Measurements from ENCODE around the gene SH3RF1.
A peak's percentile ranks its signal among the peaks of the same experiment; 100 is the strongest.

The SH3RF1 gene

GRCh38 chr4:169061386-169061785, 209.4 kb downstream of the SH3RF1 start:
- WGBS, 2 donors (ENCODE audit: extremely low coverage in 2 of 2, insufficient read length in 2 of 2, insufficient replicate concordance in 1 of 2): no CpG with 5 or more reads among the region's 3 CpGs

GRCh38 chr4:169060391-169061091, 210.2 kb downstream of the SH3RF1 start:
- no peak for DNase-seq (ENCODE audit: low spot score)
- Histone ChIP-seq H4K8ac (ENCODE audit: low read depth, low read length) (no peak overlapping the region), H2AK5ac (ENCODE audit: low read depth, low read length) (no peak overlapping the region), H3K9me3 (replicated peaks in 1 of 2; ENCODE audit: control insufficient read depth in 2 of 2, insufficient read depth in 1 of 2, low read depth in 1 of 2, low read length in 2 of 2) (no peaks in the 10 kb centered on the region), H2AFZ (ENCODE audit: low read length) (peak overlapping the region; percentile 69), H3K79me1 (ENCODE audit: low read depth, low read length) (no peaks in the 10 kb centered on the region), H2BK5ac (ENCODE audit: low read length) (no peak overlapping the region), H3K4me1 (ENCODE audit: control insufficient read depth in 2 of 2, insufficient read depth in 1 of 2, low read depth in 1 of 2, low read length in 2 of 2) (peaks cover 0 to 2% of the 10 kb centered on the region in 2 donors), H3K36me3 (replicated peaks in 1 of 2; ENCODE audit: control insufficient read depth in 2 of 2, insufficient read depth in 2 of 2, low read length in 2 of 2) (no peaks in the 10 kb centered on the region), H3K4me2 (ENCODE audit: insufficient read depth, low read length, poor library complexity, severe bottlenecking) (no peak overlapping the region), H3K23ac (ENCODE audit: low read depth, low read length, poor library complexity) (no peak overlapping the region), H3K27me3 (ENCODE audit: control insufficient read depth in 3 of 3, insufficient read depth in 3 of 3, low read depth in 1 of 3, low read length in 3 of 3) (no peaks in the 10 kb centered on the region), H2BK120ac (ENCODE audit: low read depth, low read length) (no peak overlapping the region), H3K18ac (ENCODE audit: low read length) (no peak overlapping the region), H3K4ac (ENCODE audit: low read length) (no peak overlapping the region), H3K9ac (ENCODE audit: low read depth, low read length, poor library complexity) (no peak overlapping the region), H3K27ac (replicated peaks; ENCODE audit: low read length) (no peak overlapping the region), H3K4me3 (ENCODE audit: low read length in 2 of 2) (no peak overlapping the region), H2BK15ac (ENCODE audit: low read length) (no peak overlapping the region), H3K14ac (ENCODE audit: low read length) (no peak overlapping the region), H2BK12ac (ENCODE audit: low read length) (no peak overlapping the region), H4K91ac (ENCODE audit: low read depth, low read length, poor library complexity) (no peak overlapping the region)
- no CpG with 5 or more reads among the region's 9 CpGs for WGBS, 2 donors (ENCODE audit: extremely low coverage in 2 of 2, insufficient read length in 2 of 2, insufficient replicate concordance in 1 of 2)

More at GRCh38 chr4:169061386-169061785, 209.4 kb downstream of the SH3RF1 start:
- Histone ChIP-seq H3K4ac (ENCODE audit: low read length) (no peak overlapping the region), H2BK15ac (ENCODE audit: low read length) (no peak overlapping the region), H3K4me2 (ENCODE audit: insufficient read depth, low read length, poor library complexity, severe bottlenecking) (no peak overlapping the region), H2AFZ (ENCODE audit: low read length) (no peak overlapping the region), H3K27ac (replicated peaks; ENCODE audit: low read length) (no peak overlapping the region), H3K4me3 (ENCODE audit: low read length in 2 of 2) (no peak overlapping the region), H3K79me1 (ENCODE audit: low read depth, low read length) (no peaks in the 10 kb centered on the region), H3K23ac (ENCODE audit: low read depth, low read length, poor library complexity) (no peak overlapping the region), H4K91ac (ENCODE audit: low read depth, low read length, poor library complexity) (no peak overlapping the region), H2BK120ac (ENCODE audit: low read depth, low read length) (no peak overlapping the region), H3K4me1 (ENCODE audit: control insufficient read depth in 2 of 2, insufficient read depth in 1 of 2, low read depth in 1 of 2, low read length in 2 of 2) (peaks cover 0 to 2% of the 10 kb centered on the region in 2 donors), H3K9me3 (replicated peaks in 1 of 2; ENCODE audit: control insufficient read depth in 2 of 2, insufficient read depth in 1 of 2, low read depth in 1 of 2, low read length in 2 of 2) (no peaks in the 10 kb centered on the region), H2BK12ac (ENCODE audit: low read length) (no peak overlapping the region), H3K36me3 (replicated peaks in 1 of 2; ENCODE audit: control insufficient read depth in 2 of 2, insufficient read depth in 2 of 2, low read length in 2 of 2) (no peaks in the 10 kb centered on the region), H3K18ac (ENCODE audit: low read length) (no peak overlapping the region), H2BK5ac (ENCODE audit: low read length) (no peak overlapping the region), H3K9ac (ENCODE audit: low read depth, low read length, poor library complexity) (no peak overlapping the region), H4K8ac (ENCODE audit: low read depth, low read length) (no peak overlapping the region), H3K27me3 (ENCODE audit: control insufficient read depth in 3 of 3, insufficient read depth in 3 of 3, low read depth in 1 of 3, low read length in 3 of 3) (no peaks in the 10 kb centered on the region), H3K14ac (ENCODE audit: low read length) (no peak overlapping the region), H2AK5ac (ENCODE audit: low read depth, low read length) (no peak overlapping the region)
- no peak for DNase-seq (ENCODE audit: low spot score)

GRCh38 chr4:169059306-169060211, 211.2 kb downstream of the SH3RF1 start:
- Histone ChIP-seq H3K4me1 (ENCODE audit: control insufficient read depth in 2 of 2, insufficient read depth in 1 of 2, low read depth in 1 of 2, low read length in 2 of 2) (peaks cover 0 to 2% of the 10 kb centered on the region in 2 donors), H3K36me3 (replicated peaks in 1 of 2; ENCODE audit: control insufficient read depth in 2 of 2, insufficient read depth in 2 of 2, low read length in 2 of 2) (no peaks in the 10 kb centered on the region), H3K4ac (ENCODE audit: low read length) (no peak overlapping the region), H2BK120ac (ENCODE audit: low read depth, low read length) (no peak overlapping the region), H2BK15ac (ENCODE audit: low read length) (peak overlapping the region; percentile 13), H3K27me3 (ENCODE audit: control insufficient read depth in 3 of 3, insufficient read depth in 3 of 3, low read depth in 1 of 3, low read length in 3 of 3) (no peaks in the 10 kb centered on the region), H3K4me3 (ENCODE audit: low read length in 2 of 2) (no peak overlapping the region), H3K9me3 (replicated peaks in 1 of 2; ENCODE audit: control insufficient read depth in 2 of 2, insufficient read depth in 1 of 2, low read depth in 1 of 2, low read length in 2 of 2) (no peaks in the 10 kb centered on the region), H3K23ac (ENCODE audit: low read depth, low read length, poor library complexity) (no peak overlapping the region), H3K14ac (ENCODE audit: low read length) (no peak overlapping the region), H4K8ac (ENCODE audit: low read depth, low read length) (no peak overlapping the region), H3K27ac (replicated peaks; ENCODE audit: low read length) (no peak overlapping the region), H2AFZ (ENCODE audit: low read length) (peak overlapping the region; percentile 69), H3K4me2 (ENCODE audit: insufficient read depth, low read length, poor library complexity, severe bottlenecking) (no peak overlapping the region), H2AK5ac (ENCODE audit: low read depth, low read length) (no peak overlapping the region), H4K91ac (ENCODE audit: low read depth, low read length, poor library complexity) (no peak overlapping the region), H2BK5ac (ENCODE audit: low read length) (no peak overlapping the region), H3K79me1 (ENCODE audit: low read depth, low read length) (no peaks in the 10 kb centered on the region), H3K9ac (ENCODE audit: low read depth, low read length, poor library complexity) (no peak overlapping the region), H3K18ac (ENCODE audit: low read length) (no peak overlapping the region), H2BK12ac (ENCODE audit: low read length) (no peak overlapping the region)
- no CpG with 5 or more reads among the region's 22 CpGs for WGBS, 2 donors (ENCODE audit: extremely low coverage in 2 of 2, insufficient read length in 2 of 2, insufficient replicate concordance in 1 of 2)
- DNase-seq (ENCODE audit: low spot score): no peak

- no peak overlapping the region for H3K18ac ChIP-seq (ENCODE audit: low read length)
- no peak for DNase-seq (ENCODE audit: low spot score)
- no peaks in the 10 kb centered on the region for H3K36me3 ChIP-seq (replicated peaks in 1 of 2; ENCODE audit: control insufficient read depth in 2 of 2, insufficient read depth in 2 of 2, low read length in 2 of 2)
- H2BK5ac ChIP-seq (ENCODE audit: low read length): no peak overlapping the region
- no peak overlapping the region for H3K9ac ChIP-seq (ENCODE audit: low read depth, low read length, poor library complexity)
- no peak overlapping the region for H4K91ac ChIP-seq (ENCODE audit: low read depth, low read length, poor library complexity)
- H3K14ac ChIP-seq (ENCODE audit: low read length): no peak overlapping the region
- H2BK12ac ChIP-seq (ENCODE audit: low read length): no peak overlapping the region
- H2BK120ac ChIP-seq (ENCODE audit: low read depth, low read length): no peak overlapping the region
- H2AK5ac ChIP-seq (ENCODE audit: low read depth, low read length): no peak overlapping the region
- H3K4ac ChIP-seq (ENCODE audit: low read length): no peak overlapping the region
- no peak overlapping the region for H3K27ac ChIP-seq (replicated peaks; ENCODE audit: low read length)
- H3K9me3 ChIP-seq (replicated peaks in 1 of 2; ENCODE audit: control insufficient read depth in 2 of 2, insufficient read depth in 1 of 2, low read depth in 1 of 2, low read length in 2 of 2): no peaks in the 10 kb centered on the region
- H3K27me3 ChIP-seq (ENCODE audit: control insufficient read depth in 3 of 3, insufficient read depth in 3 of 3, low read depth in 1 of 3, low read length in 3 of 3): no peaks in the 10 kb centered on the region
- no peaks in the 10 kb centered on the region for H3K79me1 ChIP-seq (ENCODE audit: low read depth, low read length)
- no CpG with 5 or more reads among the region's 7 CpGs for WGBS, 2 donors (ENCODE audit: extremely low coverage in 2 of 2, insufficient read length in 2 of 2, insufficient replicate concordance in 1 of 2)
- H2AFZ ChIP-seq (ENCODE audit: low read length): no peak overlapping the region
- H3K23ac ChIP-seq (ENCODE audit: low read depth, low read length, poor library complexity): no peak overlapping the region
- no peak overlapping the region for H4K8ac ChIP-seq (ENCODE audit: low read depth, low read length)
- no peak overlapping the region for H3K4me3 ChIP-seq (ENCODE audit: low read length in 2 of 2)
- H2BK15ac ChIP-seq (ENCODE audit: low read length): no peak overlapping the region
- H3K4me1 ChIP-seq (ENCODE audit: control insufficient read depth in 2 of 2, insufficient read depth in 1 of 2, low read depth in 1 of 2, low read length in 2 of 2): peaks cover 0 to 2% of the 10 kb centered on the region in 2 donors
- no peak overlapping the region for H3K4me2 ChIP-seq (ENCODE audit: insufficient read depth, low read length, poor library complexity, severe bottlenecking)
These were observed 212.4 kb downstream of the SH3RF1 start for GRCh38 chr4:169058312-169058711.
